ENCODE measurements around the gene CNOT9.

- TF ChIP-seq CTCF (IDR thresholded peaks at IDR 0.05) (no peak), ZFX (IDR thresholded peaks at IDR 0.05; ENCODE audit: borderline replicate concordance) (no peak)
Measured at GRCh38 chr2:218623366-218623705, 54.7 kb downstream of the CNOT9 start.

Measured in 22Rv1 (cell line).